HUES6 (cell line): ENCODE data around the gene SGMS2.

Experiments used
- H3K27ac ChIP-seq: 2 replicates; pipeline ENCODE4 v1.7.0; 2013; ENCODE audit warnings: low read depth, mild to moderate bottlenecking, low read length, inconsistent platforms
- H3K27me3 ChIP-seq: 2 replicates; pipeline ENCODE4 v1.6.1; 2013; ENCODE audit warnings: low read length; ENCODE audit not compliant: control insufficient read depth, insufficient read depth
- H3K36me3 ChIP-seq: 2 replicates; pipeline ENCODE4 v1.6.1; 2013; ENCODE audit warnings: low read length; ENCODE audit not compliant: control insufficient read depth, insufficient read depth
- H3K4me1 ChIP-seq: 2 replicates; pipeline ENCODE4 v1.6.1; 2013; ENCODE audit warnings: low read length; ENCODE audit not compliant: control insufficient read depth, insufficient read depth
- H3K4me3 ChIP-seq: 2 replicates; pipeline ENCODE4 v1.5.1; 2013; ENCODE audit warnings: low read depth, low read length
- H3K9ac ChIP-seq: one replicate; pipeline ENCODE4 v1.6.1; 2013; ENCODE audit warnings: mild to moderate bottlenecking, low read length
- H3K9me3 ChIP-seq: 2 replicates; pipeline ENCODE4 v1.6.1; 2013; ENCODE audit warnings: low read depth, low read length; ENCODE audit not compliant: control insufficient read depth, insufficient read depth

The SGMS2 gene

DNA sequence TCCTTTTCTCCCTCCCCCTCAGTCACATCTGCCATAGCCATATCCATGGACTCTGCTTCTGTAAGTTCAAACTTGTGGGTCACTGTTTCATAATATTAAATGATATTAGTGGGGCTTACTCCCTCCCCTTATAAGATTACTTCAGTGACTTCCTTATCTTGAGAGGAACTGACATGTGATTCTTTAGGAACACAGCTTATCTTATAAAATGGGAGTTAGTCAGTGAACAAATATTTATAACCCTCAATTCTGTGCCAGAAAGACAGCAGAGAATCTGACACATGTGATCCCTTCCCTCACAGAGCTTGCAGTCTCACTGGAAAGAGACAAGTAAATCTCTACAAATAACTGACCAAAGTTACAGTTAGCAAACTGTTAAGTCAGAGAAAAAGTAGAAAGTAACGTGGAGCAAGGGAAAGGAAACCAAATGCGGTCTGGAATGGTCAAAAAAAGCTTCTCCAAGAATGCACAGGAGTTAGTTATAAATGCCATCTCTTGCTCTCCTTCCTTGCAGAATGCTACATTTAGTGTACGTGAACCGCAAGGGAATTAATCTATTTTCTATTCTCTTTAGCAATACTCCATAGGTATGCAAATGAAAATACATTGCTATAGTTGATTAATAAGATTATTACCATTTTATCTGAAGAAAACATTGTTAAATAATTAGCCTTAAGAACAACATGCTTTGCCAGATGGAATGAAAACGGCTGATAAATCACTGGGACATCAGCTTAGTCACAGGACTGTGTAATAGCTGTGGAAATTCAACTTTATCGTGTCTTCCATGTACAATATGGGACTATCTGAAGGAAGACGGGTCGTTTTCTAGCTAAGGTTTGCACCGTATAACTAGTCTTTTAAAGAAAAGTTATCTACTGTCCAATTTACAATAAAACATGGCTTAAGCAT is 29.0 kb downstream of the SGMS2 start:
- Histone ChIP-seq H3K27me3 (no peaks in the 10 kb centered on the region), H3K4me3 (no peak overlapping the region), H3K27ac (no peak overlapping the region)

DNA sequence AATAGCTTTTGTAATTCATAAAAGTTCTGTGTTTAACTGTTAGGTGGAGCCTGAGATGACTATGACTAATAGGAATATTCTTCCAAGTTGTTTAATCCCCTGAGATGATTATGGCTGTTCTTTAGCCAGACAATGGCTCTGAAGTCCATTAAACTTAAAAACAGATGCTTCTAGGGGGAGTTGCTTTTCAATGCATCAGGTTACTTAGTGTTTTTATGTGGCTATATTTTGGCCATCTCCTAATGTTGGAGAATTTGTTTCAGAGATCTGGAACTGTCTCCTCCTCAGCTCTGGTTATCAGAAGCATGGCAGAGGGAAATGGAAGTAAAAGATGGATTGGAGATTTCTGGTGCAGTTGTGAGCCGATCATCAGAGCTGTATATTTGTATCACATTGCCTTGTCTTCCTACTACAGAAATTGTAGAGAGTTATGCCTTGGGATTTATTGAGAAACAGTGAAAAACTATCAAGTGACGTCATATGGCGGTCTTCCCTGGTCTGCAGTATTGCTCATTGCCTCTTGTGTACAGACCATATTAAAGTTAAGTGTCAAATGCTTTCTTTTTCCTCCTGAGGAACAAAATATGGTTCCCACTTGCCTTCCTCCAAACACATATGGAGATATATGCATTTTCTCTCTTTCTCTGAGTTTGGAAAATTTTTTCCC is 29.8 kb downstream of the SGMS2 start:
- Histone ChIP-seq H3K36me3 (no peaks in the 10 kb centered on the region), H3K4me3 (no peak overlapping the region), H3K27ac (no peak overlapping the region), H3K4me1 (peaks cover 18% of the 10 kb centered on the region), H3K9ac (no peak overlapping the region), H3K27me3 (no peaks in the 10 kb centered on the region), H3K9me3 (no peaks in the 10 kb centered on the region)

More for the DNA sequence above, 29.0 kb downstream of the SGMS2 start:
- Histone ChIP-seq H3K36me3 (no peaks in the 10 kb centered on the region), H3K9me3 (no peaks in the 10 kb centered on the region), H3K9ac (no peak overlapping the region), H3K4me1 (peaks cover 17% of the 10 kb centered on the region)

DNA sequence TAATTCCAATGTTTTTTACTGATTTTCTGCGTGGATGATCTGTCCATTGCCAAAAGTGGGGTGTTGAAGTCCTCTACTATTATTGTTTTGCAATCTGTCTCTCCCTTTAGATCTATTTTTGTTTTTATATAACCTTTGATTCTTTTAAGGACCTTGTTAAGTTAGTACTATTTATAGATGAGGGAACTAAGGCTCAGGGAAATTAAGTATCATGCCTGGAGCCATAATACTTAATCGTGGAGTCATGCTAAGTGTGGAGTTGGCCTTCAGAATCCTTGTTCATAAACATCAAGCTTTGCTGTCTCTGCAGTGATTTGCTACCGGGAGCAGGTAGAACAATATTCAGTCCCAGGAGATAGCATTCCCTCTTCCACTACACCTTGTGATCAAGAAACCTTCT is 31.0 kb downstream of the SGMS2 start:
- Histone ChIP-seq H3K4me1 (peaks cover 18% of the 10 kb centered on the region), H3K9ac (no peak overlapping the region), H3K27me3 (no peaks in the 10 kb centered on the region), H3K4me3 (no peak overlapping the region), H3K36me3 (no peaks in the 10 kb centered on the region), H3K9me3 (no peaks in the 10 kb centered on the region), H3K27ac (no peak overlapping the region)

DNA sequence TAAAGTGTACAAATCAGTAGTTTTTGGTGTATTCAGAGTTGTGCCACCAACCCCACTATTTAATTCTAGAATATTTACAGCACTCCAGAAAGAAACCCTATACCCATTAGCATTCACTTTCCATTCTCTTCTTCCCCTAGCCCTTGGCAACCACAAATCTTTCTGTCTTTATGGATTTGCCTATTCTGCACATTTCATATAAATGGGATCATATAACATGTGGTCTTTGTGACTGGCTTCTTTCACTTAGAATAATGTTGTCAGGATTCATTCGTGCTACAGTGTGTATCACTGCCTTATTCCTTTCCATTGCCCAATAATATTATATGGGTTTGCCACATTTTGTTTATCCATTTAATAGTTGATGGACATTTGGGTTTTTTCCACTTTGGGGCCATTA is 32.2 kb downstream of the SGMS2 start:
- Histone ChIP-seq H3K4me3 (no peak overlapping the region), H3K27me3 (no peaks in the 10 kb centered on the region), H3K9me3 (no peaks in the 10 kb centered on the region), H3K27ac (no peak overlapping the region), H3K4me1 (peaks cover 13% of the 10 kb centered on the region), H3K9ac (no peak overlapping the region), H3K36me3 (no peaks in the 10 kb centered on the region)

DNA sequence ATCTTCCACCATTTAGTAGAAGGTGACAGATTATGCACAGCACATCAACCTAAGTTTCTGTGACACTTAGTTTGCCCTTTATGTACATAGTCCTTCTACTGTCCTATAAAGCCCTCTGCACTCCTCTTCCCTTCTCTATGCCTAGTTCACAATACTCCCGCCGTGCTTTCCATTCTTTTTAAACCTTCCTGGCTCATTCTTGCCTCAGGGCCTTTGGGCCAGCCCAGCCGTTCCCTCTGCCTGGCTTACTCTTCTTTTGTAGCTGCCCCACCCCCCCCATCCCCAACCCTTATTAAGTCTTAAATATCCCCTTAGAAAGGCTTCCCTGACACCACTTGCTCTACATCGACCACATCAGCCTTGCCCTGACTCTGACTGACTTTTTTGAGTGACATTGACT is 33.0 kb downstream of the SGMS2 start:
- no peak overlapping the region for H3K9ac ChIP-seq

DNA sequence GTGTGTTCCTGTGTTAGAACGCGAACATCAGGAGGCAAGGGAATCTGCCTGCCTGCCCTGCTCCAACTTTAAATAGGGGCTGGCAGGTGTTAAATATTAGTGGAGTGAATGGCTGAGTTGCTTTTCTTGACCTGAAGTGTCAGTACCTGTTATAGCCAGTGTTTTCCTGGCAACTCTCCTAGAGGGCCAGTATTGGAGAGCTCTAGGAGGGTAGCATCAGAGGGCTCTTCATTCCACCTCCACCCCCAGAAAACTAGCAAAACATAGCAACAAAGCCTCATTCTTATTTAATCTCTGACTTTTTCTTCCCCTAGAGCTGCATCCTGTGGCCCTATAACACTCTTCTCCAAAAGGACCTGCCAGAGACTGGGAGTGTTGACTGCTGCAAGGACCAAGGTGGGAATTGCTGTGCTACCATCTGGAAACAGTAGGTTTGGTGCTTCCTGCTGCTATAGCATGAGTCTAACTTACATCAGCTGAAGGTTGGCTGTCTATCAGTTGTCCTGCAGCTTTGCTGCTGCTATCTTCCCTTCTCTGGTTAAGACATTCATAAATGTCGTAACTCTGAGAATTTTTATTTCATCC is 33.5 kb downstream of the SGMS2 start:
- H3K9ac ChIP-seq: no peak overlapping the region
- no peaks in the 10 kb centered on the region for H3K27me3 ChIP-seq
- H3K36me3 ChIP-seq: no peaks in the 10 kb centered on the region

More for the DNA sequence above, 33.0 kb downstream of the SGMS2 start:
- Histone ChIP-seq H3K27ac (no peak overlapping the region), H3K9me3 (no peaks in the 10 kb centered on the region), H3K4me1 (peaks cover 21% of the 10 kb centered on the region), H3K27me3 (no peaks in the 10 kb centered on the region), H3K36me3 (no peaks in the 10 kb centered on the region), H3K4me3 (no peak overlapping the region)

DNA sequence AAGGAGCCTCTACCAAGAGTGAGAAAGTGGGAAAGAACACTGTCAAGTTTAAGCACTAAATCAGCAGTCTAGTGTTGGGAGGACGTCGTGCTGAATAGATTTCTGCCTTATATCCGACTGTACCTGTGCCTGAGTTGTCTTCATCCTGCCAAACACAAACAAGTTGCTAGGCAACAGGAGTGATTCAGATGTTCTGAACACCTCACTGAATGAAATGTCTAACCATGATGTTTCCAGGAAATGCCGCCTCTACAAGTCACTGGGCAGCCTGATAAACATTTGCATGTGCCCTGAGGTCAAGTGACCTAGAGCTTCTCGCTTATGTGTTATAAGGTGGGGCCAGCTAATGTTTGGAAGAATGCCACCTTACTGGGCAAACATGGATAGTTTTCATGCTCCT is 37.9 kb downstream of the SGMS2 start:
- Histone ChIP-seq H3K27me3 (no peaks in the 10 kb centered on the region), H3K9ac (no peak overlapping the region), H3K27ac (no peak overlapping the region)

More for the DNA sequence above, 33.5 kb downstream of the SGMS2 start:
- Histone ChIP-seq H3K4me1 (peaks cover 21% of the 10 kb centered on the region), H3K9me3 (no peaks in the 10 kb centered on the region), H3K4me3 (no peak overlapping the region), H3K27ac (no peak overlapping the region)

DNA sequence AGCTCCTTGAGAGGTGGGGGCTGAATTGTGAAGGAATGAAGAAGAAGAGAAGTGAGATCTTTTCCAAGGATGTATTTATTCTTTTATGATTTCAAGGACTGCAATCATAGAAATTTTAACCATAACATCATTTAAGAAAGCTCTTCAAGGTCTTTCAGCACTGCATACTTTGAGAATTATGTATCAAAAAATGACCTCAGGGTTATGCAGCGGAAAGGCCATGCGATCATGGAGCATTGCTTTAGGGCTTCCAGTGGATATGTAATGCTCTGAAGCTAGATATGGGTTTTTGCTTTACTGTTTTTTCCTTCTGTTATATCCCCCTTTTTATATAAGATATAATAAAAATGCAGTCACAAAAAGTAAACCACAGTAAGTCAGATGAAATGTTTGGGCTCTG is 38.7 kb downstream of the SGMS2 start:
- Histone ChIP-seq H3K36me3 (no peaks in the 10 kb centered on the region), H3K27ac (no peak overlapping the region)

More for the DNA sequence above, 37.9 kb downstream of the SGMS2 start:
- H3K4me1 ChIP-seq: peaks cover 19% of the 10 kb centered on the region
- H3K9me3 ChIP-seq: no peaks in the 10 kb centered on the region
- H3K36me3 ChIP-seq: no peaks in the 10 kb centered on the region
- H3K4me3 ChIP-seq: no peak overlapping the region

DNA sequence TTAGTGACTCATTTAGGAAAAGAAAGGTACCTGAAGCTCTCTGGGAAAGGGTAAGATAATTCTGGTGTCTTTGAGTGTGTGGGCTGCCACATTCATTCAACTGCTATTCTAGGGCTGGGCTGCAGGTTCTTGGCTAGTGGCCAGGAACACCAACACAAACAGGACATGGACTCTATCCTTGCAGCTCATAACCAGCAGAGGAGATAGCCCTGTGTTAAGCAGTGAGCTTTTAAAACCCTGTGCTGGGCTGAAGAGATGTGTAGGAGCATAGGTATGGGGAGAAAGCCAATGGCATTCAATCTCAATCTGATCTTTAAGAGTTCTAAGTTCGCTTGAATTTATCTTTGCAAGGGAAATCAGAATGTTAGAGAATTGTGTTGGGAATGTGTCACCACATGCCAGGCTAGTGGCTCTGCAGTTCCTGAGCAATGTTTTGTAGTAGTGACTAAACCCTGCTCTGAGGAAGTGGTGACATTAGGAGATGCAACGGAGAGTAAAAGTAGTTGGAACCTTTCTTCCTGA is 39.2 kb downstream of the SGMS2 start:
- H3K9ac ChIP-seq: no peak overlapping the region
- H3K4me1 ChIP-seq: peaks cover 8% of the 10 kb centered on the region
- H3K9me3 ChIP-seq: no peaks in the 10 kb centered on the region
- no peak overlapping the region for H3K27ac ChIP-seq
- H3K36me3 ChIP-seq: no peaks in the 10 kb centered on the region
- H3K4me3 ChIP-seq: no peak overlapping the region
- H3K27me3 ChIP-seq: no peaks in the 10 kb centered on the region

More for the DNA sequence above, 38.7 kb downstream of the SGMS2 start:
- Histone ChIP-seq H3K4me1 (peaks cover 12% of the 10 kb centered on the region), H3K27me3 (no peaks in the 10 kb centered on the region), H3K9ac (no peak overlapping the region), H3K4me3 (no peak overlapping the region), H3K9me3 (no peaks in the 10 kb centered on the region)

DNA sequence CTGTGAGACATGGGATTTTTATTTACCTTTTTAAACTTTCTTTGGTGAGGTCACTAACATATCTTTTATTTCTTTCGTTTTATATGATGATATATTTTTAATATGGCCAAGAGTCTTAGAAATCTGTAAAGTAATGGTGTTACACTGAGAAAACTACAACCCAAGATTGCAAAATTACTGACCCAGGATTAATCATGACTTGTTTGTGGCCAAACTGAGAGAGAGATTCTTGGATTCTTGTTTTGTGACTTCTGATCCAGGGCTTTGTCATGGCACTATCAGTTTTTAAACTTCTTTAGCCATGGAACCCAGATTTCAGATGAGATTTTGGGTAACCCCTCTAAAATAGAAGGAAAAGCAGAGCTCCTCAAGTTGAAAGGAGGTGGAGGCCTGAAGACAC is 42.0 kb downstream of the SGMS2 start:
- H3K36me3 ChIP-seq: no peaks in the 10 kb centered on the region

DNA sequence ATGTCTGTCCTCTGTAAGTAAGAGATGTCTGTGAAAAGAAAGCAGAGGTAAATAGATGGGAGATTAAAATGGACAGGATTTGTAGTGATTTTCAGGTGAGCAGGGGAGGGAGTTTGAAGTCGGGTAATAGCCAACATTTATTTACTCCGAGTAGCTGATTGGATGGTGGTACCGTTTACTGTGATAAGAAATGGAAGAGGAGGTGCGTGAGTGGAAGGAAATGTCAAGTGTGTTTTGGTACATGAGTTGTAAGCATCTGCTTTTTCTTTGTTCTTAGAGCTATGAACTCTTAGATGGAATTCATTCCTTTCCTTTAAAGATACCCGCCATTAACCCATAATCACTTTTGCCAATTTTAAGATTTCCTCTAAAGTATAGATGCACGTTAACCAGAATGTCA is 45.5 kb downstream of the SGMS2 start:
- no peak overlapping the region for H3K9ac ChIP-seq
- no peaks in the 10 kb centered on the region for H3K36me3 ChIP-seq
- H3K27ac ChIP-seq: no peak overlapping the region
- H3K4me3 ChIP-seq: no peak overlapping the region
- H3K4me1 ChIP-seq: no peaks in the 10 kb centered on the region
- no peaks in the 10 kb centered on the region for H3K27me3 ChIP-seq
- no peaks in the 10 kb centered on the region for H3K9me3 ChIP-seq

More for the DNA sequence above, 42.0 kb downstream of the SGMS2 start:
- Histone ChIP-seq H3K9me3 (no peaks in the 10 kb centered on the region), H3K9ac (no peak overlapping the region), H3K27me3 (no peaks in the 10 kb centered on the region), H3K27ac (no peak overlapping the region), H3K4me3 (no peak overlapping the region), H3K4me1 (peaks cover 8% of the 10 kb centered on the region)
